ENCODE data around the gene CTSF. TPM values are rescaled to one million over a fixed set of nuclear protein-coding genes. Genes with fewer than 3 reads are reported as not detected.

CTSF gene
- total RNA-seq, 1 experiment from 2014 or later: 4.8 TPM

Other genes with a start within 250 kb of the CTSF start
- gene RIN1, start 232.2 kb downstream of the CTSF start, total RNA-seq (2014; rRNA removed; shearing (Covaris generic)): 7.2 and 9.6 TPM in 2 replicates
- gene BRMS1, start 223.5 kb downstream of the CTSF start, total RNA-seq (2014; rRNA removed; shearing (Covaris generic)): 53.5 and 72.8 TPM in 2 replicates
- 41.6 and 41.9 TPM in 2 replicates for gene B4GAT1, start 221.0 kb downstream of the CTSF start, total RNA-seq (2014; rRNA removed; shearing (Covaris generic))
- gene SLC29A2, start 196.8 kb downstream of the CTSF start, total RNA-seq (2014; rRNA removed; shearing (Covaris generic)): 23.8 and 32.1 TPM in 2 replicates
- gene NPAS4, start 147.6 kb downstream of the CTSF start, total RNA-seq (2014; rRNA removed; shearing (Covaris generic)): 0.04 TPM in 1 of 2 replicates, not detected in the other
- gene MRPL11, start 129.8 kb downstream of the CTSF start, total RNA-seq (2014; rRNA removed; shearing (Covaris generic)): 148 and 174 TPM in 2 replicates
- 8.1 and 9.5 TPM in 2 replicates for gene PELI3, start 101.7 kb downstream of the CTSF start, total RNA-seq (2014; rRNA removed; shearing (Covaris generic))
- gene DPP3, start 88.2 kb downstream of the CTSF start, total RNA-seq (2014; rRNA removed; shearing (Covaris generic)): 146 and 156 TPM in 2 replicates
- gene BBS1, start 58.0 kb downstream of the CTSF start, total RNA-seq (2014; rRNA removed; shearing (Covaris generic)): 25.4 and 26.5 TPM in 2 replicates
- gene ZDHHC24, start 22.6 kb downstream of the CTSF start, total RNA-seq (2014; rRNA removed; shearing (Covaris generic)): 14.8 and 25.8 TPM in 2 replicates
- 36.9 and 68.8 TPM in 2 replicates for gene ACTN3, start 21.7 kb downstream of the CTSF start, total RNA-seq (2014; rRNA removed; shearing (Covaris generic))
- 0.52 and 0.67 TPM in 2 replicates for gene CCDC87, start 24.5 kb upstream of the CTSF start, total RNA-seq (2014; rRNA removed; shearing (Covaris generic))
- gene CCS, start 24.6 kb upstream of the CTSF start, total RNA-seq (2014; rRNA removed; shearing (Covaris generic)): 47.6 and 53.7 TPM in 2 replicates
- gene RBM14, start 48.0 kb upstream of the CTSF start, total RNA-seq (2014; rRNA removed; shearing (Covaris generic)): 51.6 and 55.2 TPM in 2 replicates
- gene RBM4, start 70.1 kb upstream of the CTSF start, total RNA-seq (2014; rRNA removed; shearing (Covaris generic)): 120 and 134 TPM in 2 replicates
- 13.1 and 21.8 TPM in 2 replicates for gene RBM4B, start 109.3 kb upstream of the CTSF start, total RNA-seq (2014; rRNA removed; shearing (Covaris generic))
- 39.2 and 51.2 TPM in 2 replicates for gene SPTBN2, start 160.6 kb upstream of the CTSF start, total RNA-seq (2014; rRNA removed; shearing (Covaris generic))

Data from H7 (cell line).